ENCODE measurements around the gene ZNF138.
"Not testable (repeated sequence)": the region's sequence is repeated elsewhere in the genome, so short reads cannot be mapped to it uniquely, and the experiment has no call there.

ZNF138 gene

GRCh38 chr7:64794171-64794844, at the start of gene ZNF138:
ZNF138 (plus strand) TSS chr7:64794428; CDS start chr7:64794569, 141 bp downstream.
- peak; percentile 97 for DNase-seq

- no peak for DNase-seq
Measured at GRCh38 chr7:64744680-64745079, 49.5 kb upstream of the ZNF138 start.

- no peak for DNase-seq
Measured at GRCh38 chr7:64747802-64748201, 46.4 kb upstream of the ZNF138 start.

GRCh38 chr7:64753032-64753431, 41.2 kb upstream of the ZNF138 start:
- DNase-seq = no peak

GRCh38 chr7:64755865-64756264, 38.4 kb upstream of the ZNF138 start:
- DNase-seq = no peak

GRCh38 chr7:64758151-64758550, 36.1 kb upstream of the ZNF138 start:
- DNase-seq = no peak

- no peak for DNase-seq
Measured at GRCh38 chr7:64768824-64769223, 25.4 kb upstream of the ZNF138 start.

GRCh38 chr7:64774204-64774842, 19.9 kb upstream of the ZNF138 start:
- no peak for DNase-seq

GRCh38 chr7:64775289-64775688, 18.9 kb upstream of the ZNF138 start:
- no peak for DNase-seq

GRCh38 chr7:64784842-64785241, 9.4 kb upstream of the ZNF138 start:
- DNase-seq = not testable (repeated sequence)

GRCh38 chr7:64787295-64787694, 6.9 kb upstream of the ZNF138 start:
- no peak for DNase-seq

- not testable (repeated sequence) for DNase-seq
Measured at GRCh38 chr7:64789241-64789640, 5.0 kb upstream of the ZNF138 start.

- DNase-seq = peak; percentile 2
Measured at GRCh38 chr7:64793106-64793755, 997 bp upstream of the ZNF138 start.

GRCh38 chr7:64795176-64795575, 948 bp downstream of the ZNF138 start:
- peak; percentile 2 for DNase-seq

GRCh38 chr7:64799169-64799568, 4.9 kb downstream of the ZNF138 start:
- not testable (repeated sequence) for DNase-seq

GRCh38 chr7:64802699-64803098, 8.5 kb downstream of the ZNF138 start:
- DNase-seq = no peak

GRCh38 chr7:64807731-64808365, 13.6 kb downstream of the ZNF138 start:
- no peak for DNase-seq

GRCh38 chr7:64811767-64812166, 17.5 kb downstream of the ZNF138 start:
- no peak for DNase-seq

GRCh38 chr7:64830926-64831325, 36.7 kb downstream of the ZNF138 start:
- no peak for DNase-seq

GRCh38 chr7:64832136-64832535, 37.9 kb downstream of the ZNF138 start:
- no peak for DNase-seq

GRCh38 chr7:64834989-64835388, 40.8 kb downstream of the ZNF138 start:
- no peak for DNase-seq

GRCh38 chr7:64835856-64836255, 41.6 kb downstream of the ZNF138 start:
- not testable (repeated sequence) for DNase-seq

- DNase-seq = not testable (repeated sequence)
Measured at GRCh38 chr7:64838051-64838450, 43.8 kb downstream of the ZNF138 start.

- no peak for DNase-seq
Measured at GRCh38 chr7:64838691-64839090, 44.5 kb downstream of the ZNF138 start.
